ENCODE results near the gene CYSTM1.

CYSTM1 gene

DNA sequence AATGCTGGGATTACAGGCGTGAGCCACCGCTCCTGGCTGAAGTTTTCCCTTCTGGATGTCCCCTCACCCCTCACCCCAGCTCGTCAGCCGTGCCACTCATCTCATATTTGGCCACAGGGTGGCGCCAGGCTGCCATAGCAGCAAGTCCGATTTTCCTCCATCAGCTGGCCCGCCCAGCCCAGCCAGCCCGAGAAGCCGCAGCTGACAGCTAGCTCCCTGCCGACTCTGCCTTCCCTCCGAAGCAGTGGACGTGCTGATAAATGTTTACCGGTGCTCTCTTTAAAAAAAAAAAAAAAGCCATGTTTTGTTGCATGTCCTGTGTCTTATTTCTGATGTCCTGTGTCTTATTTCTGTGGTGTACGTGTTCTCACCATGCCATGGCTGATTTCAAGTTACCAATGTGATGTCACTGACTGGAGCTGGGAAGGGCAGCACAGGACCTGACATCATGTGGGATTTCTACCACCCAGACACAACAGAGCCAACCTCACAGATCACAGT lies 69.6 kb downstream of the CYSTM1 start:
- DNase-seq (ENCODE audit: low read depth, low spot score) = peak; percentile 60
- H3K9me3 ChIP-seq (ENCODE audit: control insufficient read depth, insufficient read depth, low read length) = no peaks in the 10 kb centered on the region
- no peak overlapping the region for H3K4me3 ChIP-seq (ENCODE audit: low read length)
- no peaks in the 10 kb centered on the region for H3K27me3 ChIP-seq (ENCODE audit: control insufficient read depth, insufficient read depth, low read length)
- no peaks in the 10 kb centered on the region; the same call in 1 of the 2 replicates for H3K36me3 ChIP-seq (ENCODE audit: control insufficient read depth, insufficient read depth, low read length)
- no CpG with 5 or more reads among the region's 14 CpGs for WGBS (ENCODE audit: insufficient coverage, insufficient read length)
- H3K4me1 ChIP-seq (ENCODE audit: control insufficient read depth, insufficient read depth, low read length) = peaks cover 3% of the 10 kb centered on the region; the same call in 1 of the 2 replicates
- no peak overlapping the region for H3K27ac ChIP-seq (ENCODE audit: low read length)

DNA sequence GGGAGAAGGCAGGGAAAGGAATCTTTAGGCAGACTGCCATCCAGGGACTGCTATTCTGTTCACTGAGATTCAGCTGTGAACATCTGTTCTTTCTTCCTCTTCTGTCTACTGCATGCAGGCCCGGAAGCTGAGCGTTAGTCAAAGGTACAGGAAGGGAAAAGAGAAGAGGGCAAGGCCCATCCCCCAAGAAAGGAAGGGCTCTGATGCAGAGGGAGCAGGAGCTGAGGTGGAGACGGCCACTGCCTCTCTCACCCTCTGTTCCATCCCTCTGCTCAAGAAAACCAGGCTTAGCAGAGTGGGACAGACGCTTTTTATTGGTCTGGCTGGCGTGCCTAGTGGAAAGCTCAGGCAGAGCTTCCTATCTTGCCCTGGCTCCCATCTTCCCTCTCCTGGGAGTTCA lies 70.4 kb downstream of the CYSTM1 start:
- Histone ChIP-seq H3K36me3 (ENCODE audit: control insufficient read depth, insufficient read depth, low read length) (no peaks in the 10 kb centered on the region; the same call in 1 of the 2 replicates), H3K4me1 (ENCODE audit: control insufficient read depth, insufficient read depth, low read length) (peaks cover 3% of the 10 kb centered on the region; the same call in 1 of the 2 replicates), H3K27ac (ENCODE audit: low read length) (no peak overlapping the region), H3K9me3 (ENCODE audit: control insufficient read depth, insufficient read depth, low read length) (no peaks in the 10 kb centered on the region), H3K27me3 (ENCODE audit: control insufficient read depth, insufficient read depth, low read length) (no peaks in the 10 kb centered on the region), H3K4me3 (ENCODE audit: low read length) (no peak overlapping the region)
- no CpG with 5 or more reads among the region's 5 CpGs for WGBS (ENCODE audit: insufficient coverage, insufficient read length)
- DNase-seq (ENCODE audit: low read depth, low spot score) = no peak

DNA sequence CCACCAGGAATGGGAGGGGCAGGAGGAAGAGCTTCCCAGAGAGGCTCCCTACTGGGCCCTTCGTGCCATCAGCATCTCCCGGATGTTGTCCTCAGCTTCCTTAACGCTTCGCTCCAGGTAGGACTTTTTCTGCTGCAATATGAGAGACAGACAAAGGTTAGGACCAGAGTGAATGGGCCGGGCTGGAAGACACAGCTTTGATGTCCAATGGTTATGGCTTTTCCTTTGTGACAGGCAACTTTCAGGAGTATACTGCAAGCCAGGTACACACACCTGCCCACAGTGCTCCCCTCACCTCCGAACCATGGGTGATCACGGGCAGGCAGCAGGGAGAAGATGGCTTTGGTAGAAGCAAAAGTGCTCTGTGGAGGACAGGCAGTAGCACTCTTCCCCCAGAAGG lies 70.9 kb downstream of the CYSTM1 start:
- no peak overlapping the region for H3K4me3 ChIP-seq (ENCODE audit: low read length)
- H3K27ac ChIP-seq (ENCODE audit: low read length) = no peak overlapping the region
- no peaks in the 10 kb centered on the region for H3K27me3 ChIP-seq (ENCODE audit: control insufficient read depth, insufficient read depth, low read length)
- DNase-seq (ENCODE audit: low read depth, low spot score) = no peak
- WGBS (ENCODE audit: insufficient coverage, insufficient read length) = no CpG with 5 or more reads among the region's 7 CpGs
- peaks cover 3% of the 10 kb centered on the region; the same call in 1 of the 2 replicates for H3K4me1 ChIP-seq (ENCODE audit: control insufficient read depth, insufficient read depth, low read length)
- no peaks in the 10 kb centered on the region for H3K9me3 ChIP-seq (ENCODE audit: control insufficient read depth, insufficient read depth, low read length)
- no peaks in the 10 kb centered on the region; the same call in 1 of the 2 replicates for H3K36me3 ChIP-seq (ENCODE audit: control insufficient read depth, insufficient read depth, low read length)

DNA sequence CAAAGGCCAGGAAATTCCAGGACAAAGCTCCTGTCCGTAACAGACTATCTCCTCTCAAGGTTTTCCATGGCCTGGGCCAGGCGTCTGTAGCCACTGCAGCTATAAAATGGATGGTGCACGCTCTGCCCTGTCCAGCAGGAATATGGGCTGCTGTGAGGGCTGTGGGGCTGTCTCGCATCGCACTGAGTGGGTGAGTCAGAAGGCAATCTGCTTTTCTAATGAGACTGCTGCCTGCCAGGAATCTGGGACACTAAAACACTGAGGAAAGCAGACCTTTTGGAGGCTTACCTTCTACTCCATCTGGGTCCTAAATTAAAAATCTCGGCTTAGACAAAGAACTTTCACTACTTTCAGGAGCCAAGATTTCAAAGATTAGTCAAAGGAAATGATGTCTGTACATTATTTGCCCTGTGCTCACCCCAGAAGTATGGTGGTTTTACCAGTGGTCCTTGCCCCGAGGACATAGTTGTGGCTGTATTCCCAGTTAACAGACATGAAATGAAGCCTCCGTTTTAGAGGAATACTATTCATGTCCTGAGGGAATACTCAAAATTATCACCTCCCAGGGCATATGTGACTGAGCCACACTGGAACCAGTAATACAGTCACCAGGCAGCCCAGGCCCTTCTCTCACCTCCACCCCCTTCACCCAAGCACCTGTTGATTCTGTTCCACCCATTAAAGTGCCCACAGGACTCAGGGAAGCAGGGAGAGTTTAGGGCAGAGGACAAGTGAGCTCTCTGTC lies 71.6 kb downstream of the CYSTM1 start:
- Histone ChIP-seq H3K4me3 (ENCODE audit: low read length) (no peak overlapping the region), H3K27me3 (ENCODE audit: control insufficient read depth, insufficient read depth, low read length) (no peaks in the 10 kb centered on the region), H3K27ac (ENCODE audit: low read length) (no peak overlapping the region), H3K9me3 (ENCODE audit: control insufficient read depth, insufficient read depth, low read length) (no peaks in the 10 kb centered on the region), H3K36me3 (ENCODE audit: control insufficient read depth, insufficient read depth, low read length) (no peaks in the 10 kb centered on the region; the same call in 1 of the 2 replicates), H3K4me1 (ENCODE audit: control insufficient read depth, insufficient read depth, low read length) (0 out of 2 replicates have a peak, but pooled peaks cover 1% of the 10 kb centered on the region)
- WGBS (ENCODE audit: insufficient coverage, insufficient read length) = no CpG with 5 or more reads among the region's 8 CpGs
- no peak for DNase-seq (ENCODE audit: low read depth, low spot score)

DNA sequence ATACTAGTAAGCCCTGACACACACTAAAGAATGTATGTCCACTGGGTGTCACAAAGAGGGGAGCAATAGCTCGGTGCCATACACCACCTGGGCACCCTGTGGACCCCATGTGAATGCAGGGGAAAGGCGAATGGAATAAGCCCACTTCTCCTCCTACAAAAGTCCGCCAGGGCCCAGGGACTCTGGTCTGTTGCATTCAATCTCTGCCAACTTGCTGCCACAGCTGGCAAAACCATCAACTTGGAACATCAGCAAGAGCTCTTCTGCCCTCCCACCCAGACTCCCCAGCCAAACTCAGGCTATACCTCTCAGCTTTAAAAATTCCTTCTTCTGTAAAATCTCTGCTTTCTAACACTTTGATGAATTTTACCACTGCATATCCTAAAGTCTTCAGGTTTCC lies 73.4 kb downstream of the CYSTM1 start:
- Histone ChIP-seq H3K4me3 (ENCODE audit: low read length) (no peak overlapping the region), H3K4me1 (ENCODE audit: control insufficient read depth, insufficient read depth, low read length) (0 out of 2 replicates have a peak, but pooled peaks cover 2% of the 10 kb centered on the region), H3K27ac (ENCODE audit: low read length) (no peak overlapping the region), H3K9me3 (ENCODE audit: control insufficient read depth, insufficient read depth, low read length) (no peaks in the 10 kb centered on the region), H3K36me3 (ENCODE audit: control insufficient read depth, insufficient read depth, low read length) (no peaks in the 10 kb centered on the region; the same call in 1 of the 2 replicates), H3K27me3 (ENCODE audit: control insufficient read depth, insufficient read depth, low read length) (no peaks in the 10 kb centered on the region)
- no CpG with 5 or more reads among the region's 3 CpGs for WGBS (ENCODE audit: insufficient coverage, insufficient read length)
- DNase-seq (ENCODE audit: low read depth, low spot score) = no peak

DNA sequence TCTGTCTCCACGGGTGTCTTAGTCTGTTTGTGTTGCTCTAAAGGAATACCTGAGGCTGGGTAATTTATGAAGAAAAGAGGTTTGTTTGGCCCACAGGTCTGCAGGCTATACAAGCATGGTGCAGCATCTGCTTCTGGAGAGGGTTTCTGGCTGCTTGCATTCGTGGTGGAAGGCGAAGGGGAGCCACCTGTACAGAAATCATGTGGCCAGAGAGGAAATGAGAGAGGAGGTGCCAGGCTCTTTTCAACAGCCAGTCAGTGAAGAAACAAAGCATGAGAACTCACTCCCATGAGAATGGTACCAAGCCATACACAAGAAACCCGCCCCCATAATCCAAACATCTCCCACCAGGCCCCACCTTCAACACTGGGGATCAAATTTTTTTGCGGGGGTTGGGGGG lies 74.5 kb downstream of the CYSTM1 start:
- no peak for DNase-seq (ENCODE audit: low read depth, low spot score)
- H3K36me3 ChIP-seq (ENCODE audit: control insufficient read depth, insufficient read depth, low read length) = no peaks in the 10 kb centered on the region; the same call in 1 of the 2 replicates
- H3K27me3 ChIP-seq (ENCODE audit: control insufficient read depth, insufficient read depth, low read length) = no peaks in the 10 kb centered on the region
- WGBS (ENCODE audit: insufficient coverage, insufficient read length) = no CpG with 5 or more reads among the region's 5 CpGs
- H3K27ac ChIP-seq (ENCODE audit: low read length) = no peak overlapping the region
- H3K4me3 ChIP-seq (ENCODE audit: low read length) = no peak overlapping the region
- no peaks in the 10 kb centered on the region for H3K9me3 ChIP-seq (ENCODE audit: control insufficient read depth, insufficient read depth, low read length)
- 0 out of 2 replicates have a peak, but pooled peaks cover 2% of the 10 kb centered on the region for H3K4me1 ChIP-seq (ENCODE audit: control insufficient read depth, insufficient read depth, low read length)

DNA sequence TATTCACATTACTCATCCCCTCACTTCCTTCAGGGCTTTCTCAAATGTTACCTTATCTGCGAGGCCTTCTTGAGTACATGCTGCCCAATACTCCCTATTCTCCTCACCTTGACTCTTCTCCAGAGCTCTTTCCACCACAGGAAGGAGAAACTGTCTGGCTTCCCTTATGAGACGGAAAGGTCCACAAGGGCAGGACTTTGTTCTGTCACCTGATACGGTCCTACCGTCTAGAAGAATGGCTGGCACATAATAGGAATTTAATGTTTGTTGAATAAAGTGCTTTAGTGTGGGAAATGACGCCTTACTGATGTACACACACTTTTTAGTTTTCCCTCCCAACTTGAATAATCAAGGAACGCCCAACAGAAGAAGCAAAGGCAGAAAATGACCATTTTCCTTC lies 75.4 kb downstream of the CYSTM1 start:
- 0 out of 2 replicates have a peak, but pooled peaks cover 2% of the 10 kb centered on the region for H3K4me1 ChIP-seq (ENCODE audit: control insufficient read depth, insufficient read depth, low read length)
- no peaks in the 10 kb centered on the region for H3K9me3 ChIP-seq (ENCODE audit: control insufficient read depth, insufficient read depth, low read length)
- H3K36me3 ChIP-seq (ENCODE audit: control insufficient read depth, insufficient read depth, low read length) = no peaks in the 10 kb centered on the region
- H3K4me3 ChIP-seq (ENCODE audit: low read length) = no peak overlapping the region
- DNase-seq (ENCODE audit: low read depth, low spot score) = no peak
- H3K27ac ChIP-seq (ENCODE audit: low read length) = no peak overlapping the region
- no CpG with 5 or more reads among the region's 6 CpGs for WGBS (ENCODE audit: insufficient coverage, insufficient read length)
- no peaks in the 10 kb centered on the region for H3K27me3 ChIP-seq (ENCODE audit: control insufficient read depth, insufficient read depth, low read length)

DNA sequence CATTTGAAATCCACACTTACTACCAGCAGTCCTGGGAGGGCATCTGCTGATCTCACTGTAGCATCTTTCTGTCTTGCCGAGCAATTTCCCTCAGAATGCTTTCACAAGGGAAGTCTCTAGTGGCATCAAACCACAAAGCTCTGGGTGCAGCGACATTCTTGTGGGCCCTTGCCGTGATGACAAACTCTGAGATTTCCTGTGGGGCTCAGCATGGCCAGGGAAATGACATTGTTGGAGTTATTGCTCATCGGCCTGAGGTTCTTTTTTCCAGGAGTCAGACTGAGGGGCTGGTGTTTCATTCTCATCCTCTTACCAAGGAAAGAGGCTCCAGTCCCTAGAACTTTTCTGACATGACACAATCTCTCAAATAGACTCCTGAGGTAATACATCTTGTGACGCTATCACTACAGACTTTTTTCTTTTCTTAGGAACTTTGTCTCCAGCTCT lies 76.6 kb downstream of the CYSTM1 start:
- Histone ChIP-seq H3K27me3 (ENCODE audit: control insufficient read depth, insufficient read depth, low read length) (no peaks in the 10 kb centered on the region), H3K27ac (ENCODE audit: low read length) (no peak overlapping the region), H3K4me3 (ENCODE audit: low read length) (no peak overlapping the region), H3K36me3 (ENCODE audit: control insufficient read depth, insufficient read depth, low read length) (no peaks in the 10 kb centered on the region), H3K4me1 (ENCODE audit: control insufficient read depth, insufficient read depth, low read length) (0 out of 2 replicates have a peak, but pooled peaks cover 2% of the 10 kb centered on the region), H3K9me3 (ENCODE audit: control insufficient read depth, insufficient read depth, low read length) (no peaks in the 10 kb centered on the region)
- no CpG with 5 or more reads among the region's 5 CpGs for WGBS (ENCODE audit: insufficient coverage, insufficient read length)
- DNase-seq (ENCODE audit: low read depth, low spot score) = no peak

DNA sequence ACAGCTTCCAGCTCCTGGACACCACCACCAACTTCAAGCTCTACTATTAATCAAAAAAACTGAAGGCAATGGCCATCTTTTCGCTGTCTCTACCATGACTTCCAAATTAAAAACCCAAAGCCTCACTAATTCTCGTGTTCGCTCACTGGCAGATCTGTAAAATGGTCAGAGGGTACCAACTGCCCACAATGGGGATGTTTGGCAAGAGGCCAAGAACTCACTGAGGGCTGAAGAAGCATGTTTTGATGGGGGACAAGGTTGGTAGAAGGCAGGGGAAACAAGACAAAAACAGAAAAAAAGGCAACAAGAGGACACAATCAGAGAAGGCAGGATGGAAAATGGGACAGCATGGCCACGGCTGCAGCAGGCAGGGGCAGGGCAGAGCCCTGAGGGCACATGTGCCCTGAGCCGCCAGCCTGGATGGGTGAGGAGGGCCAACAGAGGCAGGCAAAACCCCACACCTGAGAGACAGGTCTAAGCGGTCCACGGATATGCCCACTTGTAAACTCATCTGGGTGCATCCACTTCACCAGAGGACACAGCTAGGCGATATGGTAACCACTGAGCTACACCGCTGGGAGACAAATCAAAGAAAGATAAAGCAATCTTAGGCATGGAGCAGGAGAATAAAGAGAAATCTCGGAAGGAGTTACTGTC lies 77.6 kb downstream of the CYSTM1 start:
- H3K27me3 ChIP-seq (ENCODE audit: control insufficient read depth, insufficient read depth, low read length) = no peaks in the 10 kb centered on the region
- no CpG with 5 or more reads among the region's 10 CpGs for WGBS (ENCODE audit: insufficient coverage, insufficient read length)
- H3K36me3 ChIP-seq (ENCODE audit: control insufficient read depth, insufficient read depth, low read length) = no peaks in the 10 kb centered on the region
- H3K9me3 ChIP-seq (ENCODE audit: control insufficient read depth, insufficient read depth, low read length) = no peaks in the 10 kb centered on the region
- 0 out of 2 replicates have a peak, but pooled peaks cover 2% of the 10 kb centered on the region for H3K4me1 ChIP-seq (ENCODE audit: control insufficient read depth, insufficient read depth, low read length)
- no peak overlapping the region for H3K4me3 ChIP-seq (ENCODE audit: low read length)
- no peak overlapping the region for H3K27ac ChIP-seq (ENCODE audit: low read length)
- DNase-seq (ENCODE audit: low read depth, low spot score) = no peak

DNA sequence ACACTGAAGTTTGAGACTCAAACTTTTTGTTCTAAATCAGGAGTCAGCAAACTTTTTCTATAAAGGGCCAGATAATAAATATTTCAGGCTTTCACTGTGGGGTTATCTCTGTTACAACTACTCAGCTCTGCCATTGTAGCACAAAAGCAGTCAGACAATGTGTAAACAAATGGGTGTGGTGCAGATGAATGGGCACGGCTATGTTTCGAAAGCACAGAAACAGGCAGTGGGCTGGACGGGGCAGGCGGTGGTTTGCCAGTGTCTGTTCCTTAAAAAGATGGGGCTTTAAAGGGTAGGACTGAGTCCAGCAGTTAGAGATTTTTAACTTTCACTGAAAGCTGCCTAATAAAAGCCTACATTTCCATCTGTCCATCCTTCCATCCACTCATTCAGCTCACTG lies 79.0 kb downstream of the CYSTM1 start:
- no peaks in the 10 kb centered on the region for H3K27me3 ChIP-seq (ENCODE audit: control insufficient read depth, insufficient read depth, low read length)
- DNase-seq (ENCODE audit: low read depth, low spot score) = no peak
- no peaks in the 10 kb centered on the region for H3K36me3 ChIP-seq (ENCODE audit: control insufficient read depth, insufficient read depth, low read length)
- WGBS (ENCODE audit: insufficient coverage, insufficient read length) = no CpG with 5 or more reads among the region's 4 CpGs
- no peak overlapping the region for H3K4me3 ChIP-seq (ENCODE audit: low read length)
- no peaks in the 10 kb centered on the region for H3K9me3 ChIP-seq (ENCODE audit: control insufficient read depth, insufficient read depth, low read length)
- H3K4me1 ChIP-seq (ENCODE audit: control insufficient read depth, insufficient read depth, low read length) = 0 out of 2 replicates have a peak, but pooled peaks cover 2% of the 10 kb centered on the region
- no peak overlapping the region for H3K27ac ChIP-seq (ENCODE audit: low read length)

Measured in iPS DF 6.9 (cell line).